HG03432 (cell line): ENCODE data around the gene PAGE4.

Source experiments
- ATAC-seq: cut with Tn5 transposase; IDR thresholded peaks from one replicate; pipeline ENCODE4 v1.9.1; 2021; ENCODE audit warnings: mild to moderate bottlenecking, moderate library complexity; ENCODE audit not compliant: unreplicated experiment

PAGE4 gene

GRCh38 chrX:49829016-49829415 lies at the start of gene PAGE4:
PAGE4 (plus strand) TSS chrX:49829303; CDS start chrX:49830429, 1,126 bp downstream.
- ATAC-seq: no peak

GRCh38 chrX:49784747-49785280 lies 44.3 kb upstream of the PAGE4 start:
- no peak for ATAC-seq

GRCh38 chrX:49792376-49792775 lies 36.7 kb upstream of the PAGE4 start:
- no peak for ATAC-seq

- ATAC-seq: no peak
Observed at GRCh38 chrX:49793686-49794085, 35.4 kb upstream of the PAGE4 start.

GRCh38 chrX:49799828-49800227 lies 29.3 kb upstream of the PAGE4 start:
- no peak for ATAC-seq

- ATAC-seq: no peak
Observed at GRCh38 chrX:49809891-49810632, 19.0 kb upstream of the PAGE4 start.

- ATAC-seq: no peak
Observed at GRCh38 chrX:49812177-49812576, 16.9 kb upstream of the PAGE4 start.

- ATAC-seq: no peak
Observed at GRCh38 chrX:49816435-49816834, 12.7 kb upstream of the PAGE4 start.

- ATAC-seq: no peak
Observed at GRCh38 chrX:49838374-49838773, 9.3 kb downstream of the PAGE4 start.

- ATAC-seq: peak; percentile 80
Observed at GRCh38 chrX:49840679-49841078, 11.6 kb downstream of the PAGE4 start.

GRCh38 chrX:49842621-49843020 lies 13.5 kb downstream of the PAGE4 start:
- ATAC-seq: no peak

GRCh38 chrX:49844611-49845010 lies 15.5 kb downstream of the PAGE4 start:
- ATAC-seq: no peak

- ATAC-seq: peak; percentile 80
Observed at GRCh38 chrX:49845701-49846403, 16.7 kb downstream of the PAGE4 start.

GRCh38 chrX:49846522-49846921 lies 17.4 kb downstream of the PAGE4 start:
- no peak for ATAC-seq

GRCh38 chrX:49848275-49848674 lies 19.2 kb downstream of the PAGE4 start:
- ATAC-seq: no peak

- ATAC-seq: no peak
Observed at GRCh38 chrX:49850028-49850427, 20.9 kb downstream of the PAGE4 start.

- ATAC-seq: no peak
Observed at GRCh38 chrX:49853661-49854060, 24.6 kb downstream of the PAGE4 start.

- no peak for ATAC-seq
Observed at GRCh38 chrX:49856819-49857218, 27.7 kb downstream of the PAGE4 start.

- ATAC-seq: no peak
Observed at GRCh38 chrX:49858341-49858740, 29.2 kb downstream of the PAGE4 start.

GRCh38 chrX:49859491-49859890 lies 30.4 kb downstream of the PAGE4 start:
- ATAC-seq: no peak

- ATAC-seq: no peak
Observed at GRCh38 chrX:49860867-49861535, 31.9 kb downstream of the PAGE4 start.

GRCh38 chrX:49862093-49862492 lies 33.0 kb downstream of the PAGE4 start:
- no peak for ATAC-seq
